T-helper 1 cell treated with Interleukin-12 subunit alpha and Interleukin-12 subunit beta and Interleukin-4 antibody, amounts not matched to agents 30 μg/mL and 1 μg/mL, for 36 hours (primary cell): Measurements from ENCODE around the gene SMIM1.
"Not testable (repeated sequence)": the region's sequence is repeated elsewhere in the genome, so short reads cannot be mapped to it uniquely, and the experiment has no call there.

Experiments used
- H3K27ac Mint-ChIP-seq: one replicate; pipeline ENCODE4 v1.8.0; 2021; ENCODE audit warnings: mild to moderate bottlenecking, mixed read lengths
- H3K27me3 Mint-ChIP-seq: one replicate; pipeline ENCODE4 v1.8.0; 2021; ENCODE audit warnings: low read depth, mixed read lengths
- H3K36me3 Mint-ChIP-seq: one replicate; pipeline ENCODE4 v1.8.0; 2021; ENCODE audit warnings: low read depth, mixed read lengths
- H3K4me1 Mint-ChIP-seq: one replicate; pipeline ENCODE4 v1.8.0; 2021; ENCODE audit warnings: low read depth, mixed read lengths
- H3K4me3 Mint-ChIP-seq: one replicate; pipeline ENCODE4 v1.8.0; 2021; ENCODE audit warnings: mild to moderate bottlenecking, moderate library complexity, mixed read lengths
- H3K9me3 Mint-ChIP-seq: one replicate; pipeline ENCODE4 v1.8.0; 2021; ENCODE audit warnings: mixed read lengths

Gene SMIM1

GRCh38 chr1:3786468-3787348, 14.2 kb downstream of the SMIM1 start:
- Mint-ChIP-seq H3K27me3 (no peaks in the 10 kb centered on the region), H3K4me1 (peaks cover 14% of the 10 kb centered on the region), H3K27ac (peak overlapping the region; percentile 49), H3K36me3 (peaks cover 25% of the 10 kb centered on the region), H3K9me3 (no peaks in the 10 kb centered on the region), H3K4me3 (no peak overlapping the region)

- Mint-ChIP-seq H3K4me1 (peaks cover 14% of the 10 kb centered on the region), H3K9me3 (no peaks in the 10 kb centered on the region), H3K4me3 (no peak overlapping the region), H3K27me3 (no peaks in the 10 kb centered on the region), H3K27ac (peak overlapping the region; percentile 49), H3K36me3 (peaks cover 25% of the 10 kb centered on the region)
These were observed 14.8 kb downstream of the SMIM1 start for GRCh38 chr1:3787349-3787715.

DNA sequence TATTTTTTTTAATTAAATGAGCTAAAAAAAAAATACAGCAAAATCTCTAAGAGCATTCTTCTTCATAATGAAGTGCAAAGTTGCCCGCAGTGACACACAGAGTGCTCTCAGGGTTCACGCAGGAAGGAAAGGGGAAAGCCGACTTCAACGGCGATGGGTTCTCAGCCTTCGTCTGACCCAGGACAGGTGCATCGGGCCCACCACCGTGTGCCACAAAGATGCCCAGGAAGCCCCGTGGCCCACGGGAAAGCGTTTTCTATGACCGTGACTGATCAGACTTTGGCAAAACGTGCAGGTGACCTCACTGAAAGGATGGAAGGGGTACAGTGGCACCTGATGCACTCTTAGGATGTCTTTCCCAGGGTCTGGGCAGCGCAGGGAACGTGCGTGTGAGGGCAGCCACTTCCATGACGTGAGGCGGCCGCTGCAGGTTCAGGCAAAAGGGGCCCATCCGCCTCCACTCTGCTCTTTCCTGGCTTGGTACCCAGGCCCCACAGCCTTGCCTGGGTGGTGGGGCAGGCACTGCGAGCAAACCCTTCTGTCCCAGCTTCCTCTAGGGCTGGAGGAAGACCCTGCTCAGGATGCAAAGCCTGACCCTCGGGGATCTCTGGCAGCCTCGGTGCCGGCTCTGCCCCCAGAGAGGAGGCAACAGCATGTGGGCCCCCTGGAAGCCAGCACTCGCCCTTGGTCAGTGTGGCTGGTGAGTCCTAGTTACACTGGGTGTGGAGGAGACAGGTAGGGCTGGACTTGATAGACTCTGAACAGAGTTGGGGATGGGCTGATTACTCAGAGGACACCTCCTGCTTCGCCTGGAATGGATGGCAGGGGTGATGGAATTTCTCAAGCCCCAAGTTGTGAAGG, 15.4 kb downstream of the SMIM1 start:
- H3K9me3 Mint-ChIP-seq = no peaks in the 10 kb centered on the region

GRCh38 chr1:3788756-3789420, 16.3 kb downstream of the SMIM1 start:
- H3K36me3 Mint-ChIP-seq = peaks cover 21% of the 10 kb centered on the region
- peaks cover 17% of the 10 kb centered on the region for H3K4me1 Mint-ChIP-seq
- no peak overlapping the region for H3K4me3 Mint-ChIP-seq
- no peaks in the 10 kb centered on the region for H3K9me3 Mint-ChIP-seq
- H3K27me3 Mint-ChIP-seq = no peaks in the 10 kb centered on the region
- H3K27ac Mint-ChIP-seq = no peak overlapping the region

More for the DNA sequence above, 15.4 kb downstream of the SMIM1 start:
- H3K4me3 Mint-ChIP-seq = no peak overlapping the region
- peaks cover 21% of the 10 kb centered on the region for H3K36me3 Mint-ChIP-seq
- peak overlapping the region; percentile 49 for H3K27ac Mint-ChIP-seq
- H3K4me1 Mint-ChIP-seq = peaks cover 14% of the 10 kb centered on the region
- no peaks in the 10 kb centered on the region for H3K27me3 Mint-ChIP-seq

GRCh38 chr1:3789421-3790300, 17.1 kb downstream of the SMIM1 start:
- Mint-ChIP-seq H3K27ac (no peak overlapping the region), H3K4me3 (no peak overlapping the region), H3K36me3 (peaks cover 15% of the 10 kb centered on the region), H3K9me3 (no peaks in the 10 kb centered on the region), H3K4me1 (peaks cover 20% of the 10 kb centered on the region), H3K27me3 (no peaks in the 10 kb centered on the region)

- peaks cover 25% of the 10 kb centered on the region for H3K4me1 Mint-ChIP-seq
- H3K36me3 Mint-ChIP-seq = peaks cover 10% of the 10 kb centered on the region
- no peak overlapping the region for H3K4me3 Mint-ChIP-seq
- H3K27ac Mint-ChIP-seq = no peak overlapping the region
- H3K9me3 Mint-ChIP-seq = no peaks in the 10 kb centered on the region
- no peaks in the 10 kb centered on the region for H3K27me3 Mint-ChIP-seq
These were observed 18.0 kb downstream of the SMIM1 start for GRCh38 chr1:3790500-3790923.

DNA sequence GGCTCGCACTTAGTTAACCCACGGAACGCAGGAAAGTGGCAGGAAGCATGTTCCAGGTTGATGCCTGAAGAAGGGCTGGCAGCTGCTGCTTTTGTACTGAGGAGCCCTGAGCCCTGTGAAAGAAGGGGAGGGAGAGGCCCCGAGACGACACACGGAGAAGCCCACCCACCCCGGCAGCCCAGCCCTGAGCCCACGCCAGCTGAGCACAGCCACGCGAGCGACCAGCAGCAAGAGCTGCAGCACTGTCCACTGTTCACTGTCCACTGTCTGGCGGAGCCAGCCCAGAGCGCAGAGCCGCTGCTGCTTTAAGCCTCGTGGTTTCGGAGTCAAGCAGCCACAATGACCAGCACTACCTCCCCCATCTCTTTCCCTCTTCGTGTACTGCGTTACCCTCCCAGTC, 18.4 kb downstream of the SMIM1 start:
- no peak overlapping the region for H3K4me3 Mint-ChIP-seq
- peaks cover 9% of the 10 kb centered on the region for H3K36me3 Mint-ChIP-seq
- H3K4me1 Mint-ChIP-seq = peaks cover 25% of the 10 kb centered on the region
- H3K27ac Mint-ChIP-seq = no peak overlapping the region
- H3K27me3 Mint-ChIP-seq = no peaks in the 10 kb centered on the region
- no peaks in the 10 kb centered on the region for H3K9me3 Mint-ChIP-seq

DNA sequence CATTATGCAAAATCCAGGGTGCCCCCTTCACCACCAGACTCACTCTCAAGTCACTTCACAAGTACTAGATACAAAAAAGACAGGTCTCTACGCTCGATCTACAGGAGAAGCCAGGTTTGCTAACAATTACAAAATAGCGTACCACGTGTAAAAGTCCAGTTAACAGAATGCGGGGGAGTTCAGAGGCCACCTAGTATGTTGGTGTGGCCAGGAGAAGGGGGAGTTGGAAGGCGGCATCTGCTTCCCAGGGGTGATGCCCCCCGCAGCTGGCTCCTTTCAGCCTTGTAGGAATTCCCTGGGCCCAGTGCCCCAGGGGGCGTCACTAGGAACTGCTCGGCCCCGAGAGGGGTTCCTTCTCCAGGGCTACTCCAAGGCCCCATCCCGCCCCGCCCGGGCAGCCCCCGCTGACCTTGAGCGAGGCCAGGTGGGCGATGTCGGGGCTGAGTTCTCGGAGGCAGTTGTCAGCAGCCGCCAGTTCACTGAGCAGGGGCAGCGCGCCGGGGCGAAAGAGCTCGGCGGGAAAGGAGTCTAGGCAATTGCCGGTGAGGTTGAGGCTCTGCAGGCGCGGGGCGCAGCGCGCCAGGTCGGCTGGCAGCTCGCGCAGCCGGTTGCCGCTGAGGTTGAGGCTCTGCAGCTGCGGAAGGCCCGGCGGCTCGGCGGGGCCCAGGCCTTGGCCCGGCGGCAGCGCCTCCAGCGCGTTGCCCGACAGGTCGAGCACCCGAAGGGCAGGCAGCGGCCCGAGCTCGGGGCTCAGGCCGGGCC, 23.1 kb downstream of the SMIM1 start:
- Mint-ChIP-seq H3K27me3 (no peaks in the 10 kb centered on the region), H3K9me3 (no peaks in the 10 kb centered on the region), H3K4me3 (peak overlapping the region; percentile 93)

GRCh38 chr1:3796215-3797061, 23.9 kb downstream of the SMIM1 start, which contains the start of gene LRRC47:
Gene LRRC47 (minus strand): TSS chr1:3796498. CDS start chr1:3796476, 22 bp downstream.
- H3K9me3 Mint-ChIP-seq = no peaks in the 10 kb centered on the region
- peaks cover 24% of the 10 kb centered on the region for H3K4me1 Mint-ChIP-seq
- peak within 1 kb of the TSS; percentile 93 for H3K4me3 Mint-ChIP-seq
- H3K27me3 Mint-ChIP-seq = peaks cover 4% of the 10 kb centered on the region
- H3K36me3 Mint-ChIP-seq = peaks cover 3% of the 10 kb centered on the region
- peak within 1 kb of the TSS; percentile 85 for H3K27ac Mint-ChIP-seq

More for the DNA sequence above, 23.1 kb downstream of the SMIM1 start:
- H3K27ac Mint-ChIP-seq = peak overlapping the region; percentile 83
- peaks cover 3% of the 10 kb centered on the region for H3K36me3 Mint-ChIP-seq
- peaks cover 20% of the 10 kb centered on the region for H3K4me1 Mint-ChIP-seq

DNA sequence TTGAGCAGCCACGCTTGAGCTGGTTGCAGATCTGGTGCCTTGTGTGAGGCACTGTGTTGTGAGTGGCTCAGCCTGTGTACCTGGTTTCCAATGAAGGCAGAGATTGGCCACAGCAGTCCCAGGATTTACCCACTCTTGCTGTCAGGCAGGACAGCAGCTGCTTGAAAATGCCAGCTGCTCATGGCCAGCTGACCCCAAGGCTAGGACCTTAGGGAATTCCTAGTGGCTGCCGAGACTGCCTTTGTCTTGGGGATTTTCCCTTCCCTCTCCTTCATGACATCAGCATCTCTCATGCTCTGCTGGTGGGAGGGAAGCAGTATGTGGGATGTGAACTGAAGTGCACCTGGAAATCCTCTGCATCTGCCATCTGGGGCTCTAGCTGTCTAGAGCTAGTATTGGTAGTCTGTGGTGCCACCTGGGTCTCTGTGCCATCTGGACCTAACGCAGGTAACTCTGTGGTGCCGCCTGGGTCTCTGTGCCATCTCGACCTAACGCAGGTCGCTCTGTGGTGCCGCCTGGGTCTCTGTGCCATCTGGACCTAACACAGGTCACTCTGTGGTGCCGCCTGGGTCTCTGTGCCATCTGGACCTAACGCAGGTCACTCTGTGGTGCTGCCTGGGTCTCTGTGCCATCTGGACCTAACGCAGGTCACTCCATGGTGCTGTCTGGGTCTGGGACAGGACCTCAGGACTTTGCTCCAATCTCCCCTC, 27.6 kb downstream of the SMIM1 start:
- Mint-ChIP-seq H3K4me3 (no peak overlapping the region), H3K36me3 (peaks cover 3% of the 10 kb centered on the region), H3K9me3 (no peaks in the 10 kb centered on the region), H3K27ac (no peak overlapping the region), H3K4me1 (peaks cover 16% of the 10 kb centered on the region), H3K27me3 (peaks cover 9% of the 10 kb centered on the region)

- peaks cover 12% of the 10 kb centered on the region for H3K4me1 Mint-ChIP-seq
- not testable (repeated sequence) for H3K27me3 Mint-ChIP-seq, H3K9me3 Mint-ChIP-seq, H3K36me3 Mint-ChIP-seq, H3K27ac Mint-ChIP-seq, H3K4me3 Mint-ChIP-seq
These were observed 28.2 kb downstream of the SMIM1 start for GRCh38 chr1:3800795-3801194.
